NCI-H1694 treated with DMSO at 0.1 percent for 48 hours (cell line): Measurements from ENCODE around the gene ROBO2.

Source experiments
- DNase-seq: peaks from one replicate; lab custom pipeline; 2025; lab: John Stamatoyannopoulos, UW

The ROBO2 gene

GRCh38 chr3:77489216-77489615, 449.3 kb downstream of the ROBO2 start:
- DNase-seq: no peak

GRCh38 chr3:77491961-77492360, 452.1 kb downstream of the ROBO2 start:
- no peak for DNase-seq

GRCh38 chr3:77500721-77501120, 460.8 kb downstream of the ROBO2 start:
- DNase-seq: no peak

GRCh38 chr3:77506384-77506783, 466.5 kb downstream of the ROBO2 start:
- no peak for DNase-seq

- no peak for DNase-seq
Measured at GRCh38 chr3:77513542-77513941, 473.6 kb downstream of the ROBO2 start.

GRCh38 chr3:77514766-77515165, 474.9 kb downstream of the ROBO2 start:
- no peak for DNase-seq

- DNase-seq: no peak
Measured at GRCh38 chr3:77524463-77524862, 484.6 kb downstream of the ROBO2 start.

- DNase-seq: no peak
Measured at GRCh38 chr3:77524946-77525682, 485.2 kb downstream of the ROBO2 start.

- no peak for DNase-seq
Measured at GRCh38 chr3:77526573-77527113, 486.7 kb downstream of the ROBO2 start.

- DNase-seq: no peak
Measured at GRCh38 chr3:77529522-77529921, 489.6 kb downstream of the ROBO2 start.

- DNase-seq: peak; percentile 46
Measured at GRCh38 chr3:77530870-77531269, 491.0 kb downstream of the ROBO2 start.

- no peak for DNase-seq
Measured at GRCh38 chr3:77535116-77535515, 495.2 kb downstream of the ROBO2 start.

- no peak for DNase-seq
Measured at GRCh38 chr3:77536038-77536775, 496.3 kb downstream of the ROBO2 start.

GRCh38 chr3:77539014-77539413, 499.1 kb downstream of the ROBO2 start:
- DNase-seq: no peak

GRCh38 chr3:77539677-77540076, 499.8 kb downstream of the ROBO2 start:
- no peak for DNase-seq

GRCh38 chr3:77541203-77541922, 501.5 kb downstream of the ROBO2 start:
- no peak for DNase-seq

- DNase-seq: no peak
Measured at GRCh38 chr3:77546246-77546645, 506.3 kb downstream of the ROBO2 start.

GRCh38 chr3:77549034-77549433, 509.1 kb downstream of the ROBO2 start:
- no peak for DNase-seq

- DNase-seq: no peak
Measured at GRCh38 chr3:77553240-77553639, 513.3 kb downstream of the ROBO2 start.

- DNase-seq: no peak
Measured at GRCh38 chr3:77562089-77562488, 522.2 kb downstream of the ROBO2 start.

GRCh38 chr3:77563012-77563411, 523.1 kb downstream of the ROBO2 start:
- no peak for DNase-seq

GRCh38 chr3:77566055-77566454, 526.2 kb downstream of the ROBO2 start:
- no peak for DNase-seq
